Left ventricle myocardium superior (tissue), 1 donor: ENCODE measurements around the gene MED14. TPM values are rescaled to one million over a fixed set of nuclear protein-coding genes. Genes with fewer than 3 reads are reported as not detected.
A peak's percentile ranks its signal among the peaks of the same experiment; 100 is the strongest.

Source experiments
- ATAC-seq: fragments of 200-7000 bp; cut with Tn5 transposase; one replicate; pipeline ENCODE4 v1.9.1; 2020; ENCODE audit warnings: mild to moderate bottlenecking, moderate library complexity
- DNase-seq: peaks from one replicate; pipeline ENCODE4 v3.0.0-alpha.2; 2020
- intact Hi-C: fragments of 100-400 bp; cut with micrococcal nuclease; formaldehyde crosslinking; loops from one replicate; pipeline ENCODE4 v1.11.0; 2022
- total RNA-seq: library from RNA; stranded (reverse); fragmentation: NEBNext Ultra II Directional; extraction: Animal tissue kit (Norgen Biotek cat#: 25700); gene quantifications from one replicate; pipeline ENCODE4 v1.2.1, GENCODE V29; 2021
- donor health status: DM: no; HTN: yes; CAD: no; lungs with severe emphysema.

MED14 gene
- total RNA-seq, 1 donor from 2014 or later, result 30.4 TPM

DNA sequence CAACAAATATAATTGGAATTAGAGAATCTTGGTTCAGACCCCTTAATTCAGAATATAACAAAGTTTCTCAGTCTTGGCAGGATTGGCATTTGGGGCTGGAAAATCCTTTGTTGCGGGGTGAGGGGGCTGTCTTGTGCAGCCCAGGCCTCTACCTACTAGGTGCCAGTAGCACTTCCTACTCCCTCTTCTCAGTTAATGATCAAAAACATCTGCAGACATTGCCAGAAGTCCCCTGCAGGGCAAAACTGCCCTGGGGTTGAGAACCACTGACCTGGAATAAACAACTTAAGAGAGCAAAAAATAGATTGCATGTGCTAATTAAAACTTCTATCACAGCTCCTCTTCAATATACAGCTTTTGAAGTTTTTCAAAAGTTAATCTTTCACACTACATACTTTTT lies 51.2 kb downstream of the MED14 start:
- intact Hi-C loops, result no loop called here
- DNase-seq (no peak), ATAC-seq (no peak)

GRCh38 chrX:40683245-40683644 lies 52.1 kb downstream of the MED14 start:
- intact Hi-C loops, result no loop called here
- no peak for ATAC-seq
- no peak for DNase-seq

- ATAC-seq (peak; percentile 62), DNase-seq (peak; percentile 21)
- intact Hi-C loops, result no loop called here
These were observed 64.2 kb downstream of the MED14 start for GRCh38 chrX:40671126-40671525.

GRCh38 chrX:40663880-40664630 lies 71.3 kb downstream of the MED14 start:
- intact Hi-C loops, result no loop called here
- peak; percentile 43 for ATAC-seq
- peak; percentile 26 for DNase-seq

DNA sequence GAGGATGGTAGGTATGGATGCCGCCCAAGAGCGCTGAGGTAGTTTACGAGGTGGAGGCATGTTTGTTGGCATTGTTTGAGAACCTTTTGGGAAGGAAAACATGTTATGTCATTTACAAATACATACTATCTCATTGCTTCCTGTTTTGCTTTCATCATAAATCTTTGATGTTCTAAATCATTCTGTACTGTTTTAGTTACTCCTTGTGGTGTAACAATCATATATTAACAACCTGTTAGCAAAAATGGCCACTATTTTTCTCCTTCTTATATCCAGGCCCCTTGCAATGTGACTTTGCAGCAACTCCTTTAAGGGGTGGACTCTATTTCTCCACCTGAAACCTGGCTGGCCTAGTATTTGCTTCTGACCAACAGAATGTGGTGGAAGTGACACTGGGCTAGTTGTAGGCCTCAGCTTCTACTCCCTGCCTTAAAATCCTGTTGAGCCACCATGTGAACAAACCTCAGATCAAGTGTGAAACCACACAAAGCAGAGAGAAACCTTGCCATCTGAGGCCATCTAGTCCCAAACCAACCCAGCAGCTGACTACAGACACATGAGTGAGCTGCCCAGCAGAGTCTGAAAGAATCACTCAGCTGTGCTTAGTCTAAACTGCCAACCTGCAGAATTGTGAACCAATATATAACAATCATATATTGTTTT lies 72.1 kb downstream of the MED14 start:
- no peak for ATAC-seq
- intact Hi-C loops, result no loop called here
- DNase-seq, result no peak

- no peak for ATAC-seq
- no peak for DNase-seq
- intact Hi-C loops, result no loop called here
These were observed 73.9 kb downstream of the MED14 start for GRCh38 chrX:40661489-40661888.

GRCh38 chrX:40660381-40660780 lies 75.0 kb downstream of the MED14 start:
- ATAC-seq, result no peak

DNA sequence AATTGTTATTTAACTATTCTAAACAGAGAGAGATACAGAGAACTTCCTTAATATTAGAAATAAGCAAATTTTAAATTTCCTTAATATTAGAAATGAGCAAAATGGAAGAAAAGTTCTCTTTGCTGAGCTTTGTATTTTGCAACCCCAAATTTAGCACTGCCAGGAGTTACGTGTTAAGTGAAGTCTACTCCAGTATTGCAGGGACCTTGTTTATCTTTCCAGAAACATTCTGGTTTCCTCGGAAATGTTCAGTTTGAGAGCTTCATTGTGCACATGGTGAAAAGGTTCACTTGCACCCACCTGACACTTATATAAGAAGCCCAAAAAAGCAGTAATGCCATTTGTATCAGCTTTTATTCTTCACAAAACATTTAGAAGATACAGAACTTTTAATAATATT lies 81.8 kb downstream of the MED14 start:
- intact Hi-C loops, result loop anchor here (10.0 kb wide), 2 partner anchors 141 to 461 kb away; no protein-coding TSS in a partner anchor
- no peak for DNase-seq
- ATAC-seq, result no peak

More at GRCh38 chrX:40660381-40660780, 75.0 kb downstream of the MED14 start:
- intact Hi-C loops, result no loop called here
- no peak for DNase-seq

GRCh38 chrX:40652664-40653063 lies 82.7 kb downstream of the MED14 start:
- ATAC-seq, result no peak
- intact Hi-C loops, result loop anchor here (10.0 kb wide), 2 partner anchors 142 to 462 kb away; no protein-coding TSS in a partner anchor
- no peak for DNase-seq

- intact Hi-C loops, result loop anchor here (10.0 kb wide), 2 partner anchors 143 to 463 kb away; no protein-coding TSS in a partner anchor
- DNase-seq (peak; percentile 34), ATAC-seq (no peak)
These were observed 83.6 kb downstream of the MED14 start for GRCh38 chrX:40651620-40652223.

GRCh38 chrX:40647307-40648197 lies 87.8 kb downstream of the MED14 start, which contains the start of gene CXorf38:
Gene CXorf38, minus strand, starts transcription at chrX:40647561. Its CDS starts 41 bp downstream, at chrX:40647520.
- DNase-seq, result peak; percentile 94
- intact Hi-C loops, result no loop called here
- ATAC-seq, result peak; percentile 89

- ATAC-seq (peak; percentile 54), DNase-seq (peak; percentile 43)
- intact Hi-C loops, result no loop called here
These were observed 88.6 kb downstream of the MED14 start for GRCh38 chrX:40646489-40647306.

DNA sequence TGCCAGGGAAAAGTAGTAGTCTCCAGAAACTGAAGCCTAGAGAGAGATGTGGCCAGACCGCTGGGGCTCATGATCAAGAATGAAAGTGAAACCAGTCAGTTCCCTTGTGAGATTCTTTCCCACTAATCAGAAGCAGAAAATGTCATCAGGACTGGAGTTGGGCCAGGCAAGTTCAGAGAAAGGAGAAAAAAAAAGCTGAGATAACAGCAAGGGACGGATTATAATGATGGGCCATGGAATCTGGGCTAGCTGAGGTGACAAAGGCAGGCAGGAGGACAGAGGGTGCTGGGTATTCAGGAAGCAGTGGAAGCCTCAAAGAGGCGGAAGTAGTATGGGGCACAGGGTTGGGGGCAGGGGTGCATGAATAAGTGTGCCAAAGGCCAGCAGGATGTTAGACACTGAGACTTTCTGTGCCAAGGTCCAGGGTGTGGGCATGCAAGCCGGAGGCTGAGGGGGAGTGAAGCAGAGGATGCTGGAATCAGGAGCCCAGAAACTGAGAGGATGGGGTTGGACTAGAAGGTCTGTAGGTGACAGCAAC lies 90.5 kb downstream of the MED14 start:
- ATAC-seq (peak; percentile 53), DNase-seq (peak; percentile 37)
- intact Hi-C loops, result no loop called here

DNA sequence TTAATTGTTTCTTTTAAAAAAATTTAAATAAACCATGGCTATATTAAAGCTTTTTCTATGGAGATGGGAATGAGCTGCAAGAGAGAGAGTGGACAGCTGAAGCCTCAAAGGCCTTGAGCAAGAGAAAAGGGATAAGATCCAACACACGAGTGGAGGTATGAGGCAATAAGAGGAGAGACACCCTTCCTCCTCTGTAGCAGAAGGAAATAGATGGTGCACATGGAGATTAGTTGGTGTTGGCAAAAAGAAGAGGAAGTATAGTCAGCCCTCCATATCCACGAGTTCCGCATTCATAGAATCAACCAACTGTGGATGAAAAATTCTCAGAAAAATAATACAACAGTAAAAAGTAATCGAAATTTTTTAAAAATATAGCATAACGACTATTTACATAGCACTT lies 91.2 kb downstream of the MED14 start:
- DNase-seq, result no peak
- intact Hi-C loops, result no loop called here
- peak; percentile 6 for ATAC-seq

- ATAC-seq (no peak), DNase-seq (no peak)
- intact Hi-C loops, result no loop called here
These were observed 97.7 kb downstream of the MED14 start for GRCh38 chrX:40637687-40638086.

DNA sequence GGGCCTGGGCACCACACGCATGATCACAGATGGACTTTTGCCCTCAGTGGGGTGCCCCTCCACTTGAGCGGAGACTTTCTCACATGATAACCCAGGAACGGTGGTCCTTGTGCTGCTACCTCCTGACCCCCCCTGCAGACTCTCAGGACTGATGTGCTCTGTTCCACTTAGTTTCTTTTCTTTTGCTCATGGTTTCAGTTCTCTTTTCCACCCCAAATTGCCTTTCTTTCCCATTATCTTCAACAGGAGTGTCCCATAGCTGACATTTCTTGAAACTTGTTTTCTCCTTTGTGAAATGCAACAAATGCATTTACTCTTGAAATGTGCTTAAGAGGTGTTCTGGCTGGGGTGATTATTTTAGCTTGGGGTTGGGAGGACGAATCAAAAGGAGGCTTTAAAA lies 103.1 kb downstream of the MED14 start:
- DNase-seq, result no peak
- intact Hi-C loops, result no loop called here
- no peak for ATAC-seq

- no peak for DNase-seq
- intact Hi-C loops, result no loop called here
- no peak for ATAC-seq
These were observed 106.8 kb downstream of the MED14 start for GRCh38 chrX:40628506-40628905.

- DNase-seq (no peak), ATAC-seq (no peak)
- intact Hi-C loops, result no loop called here
These were observed 110.0 kb downstream of the MED14 start for GRCh38 chrX:40625294-40625693.
